Esophagus squamous epithelium (tissue), 5 donors: Measurements from ENCODE around the gene TSHZ2. TPM values are rescaled to one million over a fixed set of nuclear protein-coding genes. Genes with fewer than 3 reads are reported as not detected.
"Not testable (repeated sequence)": the region's sequence is repeated elsewhere in the genome, so short reads cannot be mapped to it uniquely, and the experiment has no call there.

Experiments used
- DNase-seq: peaks from one replicate; lab custom pipeline; 2025; lab: John Stamatoyannopoulos, UW
- H3K27ac ChIP-seq, 4 donors: fragments of 200-600 bp; sonication (generic); one replicate each; pipeline ENCODE4 v1.5.1; 2016 to 2019; ENCODE audit warnings: mild to moderate bottlenecking in 1 of 4
- H3K27me3 ChIP-seq, 4 donors: fragments of 200-600 bp; sonication (generic); 1 replicate in 3 of 4; 2 replicates in 1 of 4; pipeline versions ENCODE4 v1.5.1 to v1.6.0; 2017 to 2021; ENCODE audit warnings: antibody characterized with exemption in 1 of 4
- H3K36me3 ChIP-seq, 3 donors: fragments of 200-600 bp; sonication (generic); one replicate each; pipeline ENCODE4 v1.5.1; 2016 to 2019
- H3K4me1 ChIP-seq, 3 donors: fragments of 200-600 bp; sonication (generic); one replicate each; pipeline ENCODE4 v1.5.1; 2017 to 2019
- H3K4me3 ChIP-seq, 4 donors: fragments of 200-600 bp; sonication (generic); 1 replicate in 3 of 4; 2 replicates in 1 of 4; pipeline ENCODE4 v1.5.1; 2016 to 2019; ENCODE audit warnings: mild to moderate bottlenecking in 2 of 4, moderate library complexity in 1 of 4
- H3K9me3 ChIP-seq, 3 donors: fragments of 200-600 bp; sonication (generic); one replicate each; pipeline ENCODE4 v1.5.1; 2016 to 2019
- CTCF ChIP-seq, 6 experiments: fragments of 450-650 bp in 4 of 6; fragments of 200-600 bp in 2 of 6; sonication (generic) in 2 of 6; IDR thresholded peaks; one replicate each; pipeline ENCODE4 v1.5.1; 2016 to 2019; ENCODE audit warnings: antibody characterized with exemption in 6 of 6, mild to moderate bottlenecking in 4 of 6, moderate library complexity in 4 of 6
- POLR2A ChIP-seq, 4 donors: fragments of 450-650 bp; IDR thresholded peaks; one replicate each; pipeline ENCODE4 v1.6.1; 2017; ENCODE audit warnings: antibody characterized with exemption in 4 of 4, mild to moderate bottlenecking in 4 of 4, moderate library complexity in 3 of 4
- WGBS, 2 donors: methylation state at CpG; one replicate each; pipeline ENCODE4 v1.1.5; 2018; 5-methylcytosine and 5-hydroxymethylcytosine counted together
- intact Hi-C: fragments of 100-400 bp; cut with DNase I; formaldehyde crosslinking; loops from one replicate; pipeline ENCODE4 v1.15.0; 2022
- small RNA-seq, 4 donors: library from RNA; depleted of rRNA; stranded (forward); fragments of <200 nt; gene quantifications; one replicate each; pipeline ENCODE3, GENCODE V24; 2016
- total RNA-seq, 4 donors: library from RNA; depleted of rRNA; stranded (reverse); fragments of >200 nt; gene quantifications; one replicate each; pipeline ENCODE4 v1.1.0, GENCODE V29; 2016
- donor health status: DM: yes; HTN: yes; CAD: no.

The TSHZ2 gene
- total RNA-seq, 4 donors from 2014 or later, result 4.7 to 22.0 (median 12.9) TPM

- no peaks in the 10 kb centered on the region for H3K9me3 ChIP-seq
- TF ChIP-seq CTCF (IDR thresholded peaks at IDR 0.05), result no peak
- TF ChIP-seq POLR2A (IDR thresholded peaks at IDR 0.05), result no peak
- peaks cover 0 to 6% (median 0%) of the 10 kb centered on the region in 4 donors for H3K27me3 ChIP-seq
- no peak overlapping the region for H3K27ac ChIP-seq
- DNase-seq, result no peak
- 82% methylated on average over 4 of the region's 4 CpGs for WGBS, 2 donors
- H3K4me1 ChIP-seq, result no peaks in the 10 kb centered on the region
- intact Hi-C loops, result no loop called here
- H3K36me3 ChIP-seq, result no peaks in the 10 kb centered on the region
- no peak overlapping the region for H3K4me3 ChIP-seq
These were observed 563.7 kb downstream of the TSHZ2 start for GRCh38 chr20:53535878-53536277.

GRCh38 chr20:53536382-53536781, 564.2 kb downstream of the TSHZ2 start:
- H3K36me3 ChIP-seq, H3K4me3 ChIP-seq, intact Hi-C loops, DNase-seq, H3K9me3 ChIP-seq, H3K4me1 ChIP-seq, H3K27me3 ChIP-seq, H3K27ac ChIP-seq: not testable (repeated sequence)
- 73 to 91% methylated on average over 2 to 3 of the region's 3 CpGs for WGBS, 2 donors

- no peaks in the 10 kb centered on the region for H3K27me3 ChIP-seq
- H3K4me1 ChIP-seq, result no peaks in the 10 kb centered on the region
- H3K27ac ChIP-seq, result no peak overlapping the region
- WGBS, 2 donors, result 49 to 60% methylated on average over 3 to 4 of the region's 4 CpGs
- no peak overlapping the region for H3K4me3 ChIP-seq
- DNase-seq, result no peak
- intact Hi-C loops, result no loop called here
- H3K9me3 ChIP-seq, result no peaks in the 10 kb centered on the region
- no peaks in the 10 kb centered on the region for H3K36me3 ChIP-seq
- TF ChIP-seq CTCF (IDR thresholded peaks at IDR 0.05), result no peak
- no peak for TF ChIP-seq POLR2A (IDR thresholded peaks at IDR 0.05)
These were observed 567.4 kb downstream of the TSHZ2 start for GRCh38 chr20:53539516-53539915.

Small RNAs within 50 kb of the gene (small RNA-seq; reads per million reads assigned to genes)
- 0 reads per million in 4 donors for gene RF00019
